Natural killer cell (primary cell): ENCODE results near the gene HSPA4. TPM values are rescaled to one million over a fixed set of nuclear protein-coding genes. Genes with fewer than 3 reads are reported as not detected.
"Not testable (repeated sequence)": the region's sequence is repeated elsewhere in the genome, so short reads cannot be mapped to it uniquely, and the experiment has no call there.

Experiments
- ATAC-seq, 3 donors: fragments of 150-1000 bp in 2 of 3; fragments of 200-7000 bp in 1 of 3; cut with Tn5 transposase; 1 replicate in 1 of 3; 2 replicates in 2 of 3; pipeline ENCODE4 v1.10.0; 2021; ENCODE audit warnings: mild to moderate bottlenecking in 2 of 3, moderate library complexity in 2 of 3
- DNase-seq, 2 donors: peaks; one replicate each; pipeline versions ENCODE4 v3.0.0 to v3.0.0-alpha.2; 2013 to 2021; ENCODE audit warnings: mixed read lengths in 1 of 2
- H3K27ac ChIP-seq: one replicate; pipeline ENCODE4 v1.5.1; 2013; ENCODE audit warnings: mild to moderate bottlenecking, low read length
- H3K27me3 ChIP-seq: one replicate; pipeline ENCODE4 v1.6.1; 2013; ENCODE audit warnings: low read length; ENCODE audit not compliant: control insufficient read depth, insufficient read depth
- H3K36me3 ChIP-seq: one replicate; pipeline ENCODE4 v1.6.1; 2013; ENCODE audit warnings: low read length; ENCODE audit not compliant: control insufficient read depth, insufficient read depth
- H3K4me1 ChIP-seq: one replicate; pipeline ENCODE4 v1.6.1; 2013; ENCODE audit warnings: low read length; ENCODE audit not compliant: control insufficient read depth, insufficient read depth
- H3K4me3 ChIP-seq: one replicate; pipeline ENCODE4 v1.5.1; 2013; ENCODE audit warnings: low read length
- H3K9me3 ChIP-seq: one replicate; pipeline ENCODE4 v1.6.1; 2013; ENCODE audit warnings: low read length; ENCODE audit not compliant: control insufficient read depth, insufficient read depth
- H3K27ac Mint-ChIP-seq, 2 donors: one replicate each; pipeline ENCODE4 v1.8.0; 2022; ENCODE audit warnings: mild to moderate bottlenecking in 2 of 2, mixed read lengths in 2 of 2, moderate library complexity in 1 of 2
- H3K27me3 Mint-ChIP-seq, 2 donors: one replicate each; pipeline ENCODE4 v1.8.0; 2022; ENCODE audit warnings: low read depth in 2 of 2, mixed read lengths in 2 of 2
- H3K36me3 Mint-ChIP-seq: one replicate; pipeline ENCODE4 v1.8.0; 2022; ENCODE audit warnings: mixed read lengths
- H3K4me1 Mint-ChIP-seq, 2 donors: one replicate each; pipeline ENCODE4 v1.8.0; 2022; ENCODE audit warnings: mixed read lengths in 2 of 2
- H3K4me3 Mint-ChIP-seq: one replicate; pipeline ENCODE4 v1.8.0; 2022; ENCODE audit warnings: mild to moderate bottlenecking, moderate library complexity, mixed read lengths
- H3K9me3 Mint-ChIP-seq, 2 donors: one replicate each; pipeline ENCODE4 v1.8.0; 2022; ENCODE audit warnings: mixed read lengths in 2 of 2
- WGBS: methylation state at CpG from one replicate; pipeline ENCODE4 v1.1.7; 2013; ENCODE audit warnings: missing lambda C conversion rate; ENCODE audit not compliant: insufficient coverage; 5-methylcytosine and 5-hydroxymethylcytosine counted together
- intact Hi-C: fragments of 100-400 bp; cut with micrococcal nuclease; formaldehyde crosslinking; loops from one replicate; pipeline ENCODE4 v1.14.2; 2022
- total RNA-seq, 4 donors: library from RNA; stranded (reverse); fragments of 120-200 nt in 1 of 4; gene quantifications; one replicate each; pipeline versions ENCODE4 v1.2.3 to v1.2.4, GENCODE V29; 2013 to 2022
- TF ChIP-seq, protein P1 (sequence below): fragments of 200-600 bp; IDR thresholded peaks from one replicate; pipeline ENCODE4 v1.8.0; 2022; ENCODE audit warnings: antibody characterized with exemption

Gene HSPA4
- total RNA-seq, 3 donors from 2014 or later (not counting 1 experiment from before 2014, with no cell fraction given) = 38.3 to 58.6 (median 43.0) TPM

DNA sequence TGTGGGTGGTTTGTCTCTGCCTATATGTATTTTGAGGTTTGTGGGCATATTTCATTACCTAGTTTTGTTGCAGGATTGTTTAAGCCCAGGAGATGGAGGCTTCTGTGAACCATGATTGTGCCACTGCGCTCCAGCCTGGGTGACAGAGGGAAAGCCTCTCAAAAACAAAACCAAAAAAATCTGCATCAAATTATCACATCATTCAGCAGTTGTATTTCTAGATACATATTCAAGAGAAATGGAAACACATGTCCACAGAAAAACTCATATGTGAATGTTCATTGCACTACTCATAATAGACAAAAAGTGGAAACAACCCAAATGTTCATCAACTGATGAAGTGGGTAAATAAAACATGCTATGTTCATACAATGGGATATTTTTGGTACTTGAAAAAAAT, 29.9 kb downstream of the HSPA4 start:
- no peak overlapping the region for H3K27ac ChIP-seq
- H3K4me1 Mint-ChIP-seq = peaks cover 14 to 23% of the 10 kb centered on the region in 2 donors
- intact Hi-C loops = no loop called here
- H3K4me3 ChIP-seq = no peak overlapping the region
- no peak for ATAC-seq
- H3K27ac Mint-ChIP-seq = peak overlapping the region; percentile 22 to 37
- H3K4me1 ChIP-seq = no peaks in the 10 kb centered on the region
- no peak overlapping the region for H3K4me3 Mint-ChIP-seq
- 73% methylated on average over 1 of the region's 1 CpG for WGBS
- no peaks in the 10 kb centered on the region for H3K27me3 ChIP-seq
- H3K9me3 ChIP-seq = no peaks in the 10 kb centered on the region
- H3K27me3 Mint-ChIP-seq = no peaks in the 10 kb centered on the region
- TF ChIP-seq, protein P1, sequence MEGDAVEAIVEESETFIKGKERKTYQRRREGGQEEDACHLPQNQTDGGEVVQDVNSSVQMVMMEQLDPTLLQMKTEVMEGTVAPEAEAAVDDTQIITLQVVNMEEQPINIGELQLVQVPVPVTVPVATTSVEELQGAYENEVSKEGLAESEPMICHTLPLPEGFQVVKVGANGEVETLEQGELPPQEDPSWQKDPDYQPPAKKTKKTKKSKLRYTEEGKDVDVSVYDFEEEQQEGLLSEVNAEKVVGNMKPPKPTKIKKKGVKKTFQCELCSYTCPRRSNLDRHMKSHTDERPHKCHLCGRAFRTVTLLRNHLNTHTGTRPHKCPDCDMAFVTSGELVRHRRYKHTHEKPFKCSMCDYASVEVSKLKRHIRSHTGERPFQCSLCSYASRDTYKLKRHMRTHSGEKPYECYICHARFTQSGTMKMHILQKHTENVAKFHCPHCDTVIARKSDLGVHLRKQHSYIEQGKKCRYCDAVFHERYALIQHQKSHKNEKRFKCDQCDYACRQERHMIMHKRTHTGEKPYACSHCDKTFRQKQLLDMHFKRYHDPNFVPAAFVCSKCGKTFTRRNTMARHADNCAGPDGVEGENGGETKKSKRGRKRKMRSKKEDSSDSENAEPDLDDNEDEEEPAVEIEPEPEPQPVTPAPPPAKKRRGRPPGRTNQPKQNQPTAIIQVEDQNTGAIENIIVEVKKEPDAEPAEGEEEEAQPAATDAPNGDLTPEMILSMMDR = no peak
- peaks cover 6% of the 10 kb centered on the region for H3K36me3 Mint-ChIP-seq
- H3K9me3 Mint-ChIP-seq = no peaks in the 10 kb centered on the region
- DNase-seq = no peak
- peaks cover 32% of the 10 kb centered on the region for H3K36me3 ChIP-seq

DNA sequence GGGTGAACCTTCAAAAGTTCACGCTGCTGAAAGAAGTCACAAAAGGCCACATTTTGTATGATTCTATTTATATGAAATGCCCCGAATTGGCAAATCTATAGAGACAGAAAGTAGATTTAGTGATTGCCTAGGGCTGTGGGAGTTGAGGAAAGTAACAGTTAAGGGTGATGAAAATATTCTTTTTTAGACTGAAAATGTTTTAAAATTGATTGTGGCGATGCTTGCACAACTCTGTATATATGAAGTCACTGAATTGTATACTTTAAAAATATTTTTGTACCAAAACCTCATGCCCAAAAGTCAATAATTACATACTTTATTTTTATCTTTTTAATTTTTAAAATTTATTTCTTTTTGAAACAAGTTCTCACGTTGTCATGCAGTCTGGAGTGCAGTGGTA, 30.3 kb downstream of the HSPA4 start:
- Histone ChIP-seq H3K9me3 (no peaks in the 10 kb centered on the region), H3K4me3 (no peak overlapping the region), H3K4me1 (no peaks in the 10 kb centered on the region), H3K27ac (no peak overlapping the region), H3K36me3 (peaks cover 33% of the 10 kb centered on the region), H3K27me3 (no peaks in the 10 kb centered on the region)
- no peak for DNase-seq
- Mint-ChIP-seq H3K27me3 (no peaks in the 10 kb centered on the region), H3K36me3 (peaks cover 6% of the 10 kb centered on the region), H3K4me3 (no peak overlapping the region), H3K4me1 (peaks cover 14 to 23% of the 10 kb centered on the region in 2 donors), H3K9me3 (no peaks in the 10 kb centered on the region), H3K27ac (no peak overlapping the region)
- no peak for ATAC-seq
- TF ChIP-seq, protein P1 = no peak
- 99% methylated on average over 3 of the region's 4 CpGs for WGBS
- intact Hi-C loops = no loop called here

DNA sequence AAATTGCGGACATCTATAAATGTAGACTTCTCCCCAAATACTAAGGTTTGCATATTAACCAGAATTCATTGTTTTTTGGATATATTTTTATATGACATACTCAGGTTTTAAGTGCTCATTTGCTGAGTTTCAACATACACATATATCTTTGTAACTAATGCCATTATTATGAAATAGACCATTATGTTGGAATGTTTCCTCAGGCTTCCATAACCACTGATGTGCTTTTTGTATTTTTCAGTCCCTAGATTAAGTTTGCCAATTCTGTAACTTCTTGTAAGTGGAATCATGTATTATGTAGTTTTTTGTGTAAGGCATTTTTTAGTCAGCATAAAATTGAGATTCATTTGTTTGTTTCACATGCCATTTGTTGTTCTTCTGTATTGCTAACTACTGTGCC, 32.1 kb downstream of the HSPA4 start:
- H3K36me3 Mint-ChIP-seq = no peaks in the 10 kb centered on the region

DNA sequence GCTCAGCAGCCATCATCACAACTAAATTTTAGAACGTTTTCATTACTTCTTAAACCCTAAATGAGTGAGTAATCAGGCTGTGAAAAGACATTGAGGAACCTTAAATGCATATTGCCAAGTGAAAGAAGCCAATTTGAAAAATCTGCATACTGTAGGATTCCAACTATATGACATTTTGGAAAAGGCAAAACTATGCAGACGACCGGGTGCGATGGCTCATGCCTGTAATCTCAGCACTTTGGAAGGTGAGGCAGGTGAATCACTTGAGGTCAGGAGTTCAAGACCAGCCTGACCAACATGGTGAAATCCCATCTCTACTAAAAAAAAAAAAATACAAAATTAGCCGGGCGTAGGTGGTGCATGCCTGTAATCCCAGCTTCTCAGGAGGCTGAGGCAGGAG, 33.4 kb downstream of the HSPA4 start:
- DNase-seq, intact Hi-C loops, H3K27me3 Mint-ChIP-seq, H3K36me3 Mint-ChIP-seq, H3K4me3 ChIP-seq, H3K4me1 ChIP-seq, H3K27me3 ChIP-seq, H3K9me3 Mint-ChIP-seq, H3K27ac ChIP-seq, H3K4me3 Mint-ChIP-seq, ATAC-seq, H3K27ac Mint-ChIP-seq, H3K9me3 ChIP-seq: not testable (repeated sequence)
- H3K36me3 ChIP-seq = peaks cover 53% of the 10 kb centered on the region
- peaks cover 11 to 14% of the 10 kb centered on the region in 2 donors for H3K4me1 Mint-ChIP-seq
- WGBS = 98% methylated on average over 5 of the region's 6 CpGs

More for the DNA sequence above, 32.1 kb downstream of the HSPA4 start:
- no peaks in the 10 kb centered on the region for H3K27me3 ChIP-seq
- DNase-seq = no peak
- WGBS = no CpG with 5 or more reads among the region's 1 CpG
- TF ChIP-seq, protein P1 = no peak
- intact Hi-C loops = no loop called here
- ATAC-seq = no peak
- no peak overlapping the region for H3K4me3 ChIP-seq
- no peaks in the 10 kb centered on the region for H3K9me3 Mint-ChIP-seq
- H3K36me3 ChIP-seq = peaks cover 42% of the 10 kb centered on the region
- H3K27ac Mint-ChIP-seq = peak overlapping the region in 1 of 2 donors; percentile 24
- H3K9me3 ChIP-seq = no peaks in the 10 kb centered on the region
- peaks cover 14 to 18% of the 10 kb centered on the region in 2 donors for H3K4me1 Mint-ChIP-seq
- H3K4me1 ChIP-seq = no peaks in the 10 kb centered on the region
- no peaks in the 10 kb centered on the region for H3K27me3 Mint-ChIP-seq
- no peak overlapping the region for H3K27ac ChIP-seq
- no peak overlapping the region for H3K4me3 Mint-ChIP-seq
